PC-3 (cell line): Measurements from ENCODE around the gene GTSF1L. TPM values are rescaled to one million over a fixed set of nuclear protein-coding genes. Genes with fewer than 3 reads are reported as not detected.

ENCODE experiments used
- ATAC-seq: fragments of 200-7000 bp; cut with Tn5 transposase; 2 replicates; pipeline ENCODE4 v1.9.1; 2020; ENCODE audit warnings: mild to moderate bottlenecking, moderate library complexity
- BruUV-seq: library from RNA; stranded (reverse); fragments of 400-500 nt; replicated peaks from 2 replicates; lab custom pipeline; 2021; lab: Mats Ljungman, UMichigan
- CTCF ChIA-PET: fragments of 300-600 bp; sonication (Branson Sonifier 250); formaldehyde crosslinking; loops from one replicate; lab custom pipeline; 2022; ENCODE audit warnings: antibody characterized with exemption; lab: Charles Lee
- POLR2A ChIA-PET: fragments of 300-600 bp; sonication (Branson Sonifier 250); formaldehyde crosslinking; loops from one replicate; lab custom pipeline; 2022; ENCODE audit warnings: antibody characterized with exemption; ENCODE audit not compliant: unreplicated experiment; lab: Charles Lee
- DNase-seq: peaks from one replicate; pipeline ENCODE4 v3.0.0-alpha.2; 2015
- H2AFZ ChIP-seq: fragments of 300-600 bp; sonication (generic); 2 replicates; pipeline ENCODE4 v1.6.0; 2016; ENCODE audit warnings: antibody characterized with exemption, low read length
- H3F3A ChIP-seq: fragments of 300-600 bp; sonication (generic); one replicate; pipeline ENCODE4 v1.6.0; 2017; ENCODE audit warnings: antibody characterized with exemption, low read length, control low read depth, mild to moderate bottlenecking; ENCODE audit not compliant: unreplicated experiment
- H3K27ac ChIP-seq: fragments of 300-600 bp; sonication (generic); 2 replicates; pipeline ENCODE4 v1.5.1; 2016; ENCODE audit warnings: mild to moderate bottlenecking, low read length
- H3K27me3 ChIP-seq: fragments of 300-600 bp; sonication (generic); 2 replicates; pipeline ENCODE4 v1.6.1; 2016; ENCODE audit warnings: low read length, mixed read lengths
- H3K36me3 ChIP-seq: fragments of 300-600 bp; sonication (generic); 2 replicates; pipeline ENCODE4 v1.6.1; 2016; ENCODE audit warnings: low read depth, mixed run types, low read length, mixed read lengths
- H3K4me1 ChIP-seq: fragments of 300-600 bp; sonication (generic); 2 replicates; pipeline ENCODE4 v1.5.1; 2016; ENCODE audit warnings: low read length; ENCODE audit not compliant: insufficient read depth
- H3K4me2 ChIP-seq: fragments of 300-600 bp; sonication (generic); 2 replicates; pipeline ENCODE4 v1.6.0; 2016; ENCODE audit warnings: low read length
- H3K4me3 ChIP-seq: fragments of 300-600 bp; sonication (generic); 2 replicates; pipeline ENCODE4 v1.5.1; 2016; ENCODE audit warnings: mild to moderate bottlenecking, low read length, mixed read lengths
- H3K79me2 ChIP-seq: fragments of 300-600 bp; sonication (generic); 2 replicates; pipeline ENCODE4 v1.6.1; 2017; ENCODE audit warnings: low read length, mixed read lengths
- H3K9ac ChIP-seq: fragments of 300-600 bp; sonication (generic); 2 replicates; pipeline ENCODE4 v1.6.0; 2016; ENCODE audit warnings: mild to moderate bottlenecking, low read length
- H3K9me2 ChIP-seq: fragments of 300-600 bp; sonication (generic); replicated peaks from 2 replicates; pipeline ENCODE4 v1.6.1; 2016; ENCODE audit warnings: mixed run types, low read length, mixed read lengths
- H3K9me3 ChIP-seq: fragments of 300-600 bp; sonication (generic); 2 replicates; pipeline ENCODE4 v1.6.1; 2016; ENCODE audit warnings: low read length, mixed read lengths
- H4K20me1 ChIP-seq: fragments of 300-600 bp; sonication (generic); 2 replicates; pipeline ENCODE4 v1.6.1; 2016; ENCODE audit warnings: low read length, mixed read lengths
- EZH2 ChIP-seq: fragments of 300-600 bp; sonication (generic); IDR thresholded peaks from one replicate; pipeline ENCODE4 v1.6.1; 2017; ENCODE audit warnings: antibody characterized with exemption, mild to moderate bottlenecking, low read length; ENCODE audit not compliant: unreplicated experiment
- EZH2phosphoT487 ChIP-seq: fragments of 300-600 bp; sonication (generic); IDR thresholded peaks from 2 replicates; pipeline ENCODE4 v1.6.1; 2018; ENCODE audit warnings: mild to moderate bottlenecking, antibody characterized with exemption, low read length, borderline replicate concordance
- intact Hi-C: fragments of 100-400 bp; cut with micrococcal nuclease; formaldehyde crosslinking; loops from 2 replicates; pipeline ENCODE4 v1.9.0; 2023
- total RNA-seq: library from RNA; depleted of rRNA; stranded (reverse); fragments of >200 nt; gene quantifications from 2 replicates; pipeline ENCODE4 v1.2.3, GENCODE V29; 2014
- TF ChIP-seq, protein P1 (sequence below): fragments of 300-600 bp; sonication (generic); conservative IDR thresholded peaks from 2 replicates; pipeline ENCODE4 v1.5.1; 2017; ENCODE audit warnings: antibody characterized with exemption, low read depth, mild to moderate bottlenecking, low read length

Gene GTSF1L
- total RNA-seq, 1 experiment from 2014 or later: not detected

DNA sequence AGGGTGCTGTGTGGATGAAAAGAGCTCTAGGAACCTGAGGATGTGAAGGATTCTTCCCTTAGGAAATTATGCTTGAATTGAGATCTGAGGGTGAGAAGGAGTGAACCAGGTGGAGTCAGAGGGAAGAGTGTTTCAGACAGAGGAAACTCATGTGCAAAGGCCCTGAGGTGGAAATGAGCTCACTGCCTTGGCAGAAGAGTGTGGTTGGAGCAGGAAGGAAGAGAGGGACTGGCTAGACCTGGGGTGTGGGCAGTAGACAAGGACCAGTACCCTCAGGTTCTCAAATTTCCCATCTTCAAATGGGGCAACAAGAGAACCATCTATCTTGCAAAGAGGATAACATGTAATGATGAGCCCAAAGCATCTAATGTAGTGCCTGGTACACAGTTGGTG lies 24.0 kb upstream of the GTSF1L start:
- CTCF ChIA-PET: interaction anchor here (0.5 to 1.2 kb wide), 5 partner anchors 90 to 302 kb away, joined by 3 to 6 read pairs (median 3); no protein-coding TSS in a partner anchor
- Histone ChIP-seq H3K9me3 (no peaks in the 10 kb centered on the region), H3F3A (no peaks in the 10 kb centered on the region), H3K4me2 (peak overlapping the region; percentile 46), H3K9me2 (no peaks in the 10 kb centered on the region), H3K4me3 (no peak overlapping the region), H3K9ac (no peak overlapping the region), H3K36me3 (no peaks in the 10 kb centered on the region), H3K4me1 (peaks cover 32% of the 10 kb centered on the region), H3K79me2 (no peaks in the 10 kb centered on the region), H3K27ac (peak overlapping the region; percentile 18), H3K27me3 (no peaks in the 10 kb centered on the region), H2AFZ (no peak overlapping the region), H4K20me1 (no peaks in the 10 kb centered on the region)
- intact Hi-C loops: loop anchor here (1.0 to 10.0 kb wide), 2 partner anchors 94 to 194 kb away; no protein-coding TSS in a partner anchor
- no TSS peak for BruUV-seq
- ATAC-seq (no peak), DNase-seq (peak; percentile 17)
- TF ChIP-seq EZH2 (no peak), EZH2phosphoT487 (no peak)
- TF ChIP-seq, protein P1, sequence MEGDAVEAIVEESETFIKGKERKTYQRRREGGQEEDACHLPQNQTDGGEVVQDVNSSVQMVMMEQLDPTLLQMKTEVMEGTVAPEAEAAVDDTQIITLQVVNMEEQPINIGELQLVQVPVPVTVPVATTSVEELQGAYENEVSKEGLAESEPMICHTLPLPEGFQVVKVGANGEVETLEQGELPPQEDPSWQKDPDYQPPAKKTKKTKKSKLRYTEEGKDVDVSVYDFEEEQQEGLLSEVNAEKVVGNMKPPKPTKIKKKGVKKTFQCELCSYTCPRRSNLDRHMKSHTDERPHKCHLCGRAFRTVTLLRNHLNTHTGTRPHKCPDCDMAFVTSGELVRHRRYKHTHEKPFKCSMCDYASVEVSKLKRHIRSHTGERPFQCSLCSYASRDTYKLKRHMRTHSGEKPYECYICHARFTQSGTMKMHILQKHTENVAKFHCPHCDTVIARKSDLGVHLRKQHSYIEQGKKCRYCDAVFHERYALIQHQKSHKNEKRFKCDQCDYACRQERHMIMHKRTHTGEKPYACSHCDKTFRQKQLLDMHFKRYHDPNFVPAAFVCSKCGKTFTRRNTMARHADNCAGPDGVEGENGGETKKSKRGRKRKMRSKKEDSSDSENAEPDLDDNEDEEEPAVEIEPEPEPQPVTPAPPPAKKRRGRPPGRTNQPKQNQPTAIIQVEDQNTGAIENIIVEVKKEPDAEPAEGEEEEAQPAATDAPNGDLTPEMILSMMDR: no peak
- POLR2A ChIA-PET: no interaction called here

DNA sequence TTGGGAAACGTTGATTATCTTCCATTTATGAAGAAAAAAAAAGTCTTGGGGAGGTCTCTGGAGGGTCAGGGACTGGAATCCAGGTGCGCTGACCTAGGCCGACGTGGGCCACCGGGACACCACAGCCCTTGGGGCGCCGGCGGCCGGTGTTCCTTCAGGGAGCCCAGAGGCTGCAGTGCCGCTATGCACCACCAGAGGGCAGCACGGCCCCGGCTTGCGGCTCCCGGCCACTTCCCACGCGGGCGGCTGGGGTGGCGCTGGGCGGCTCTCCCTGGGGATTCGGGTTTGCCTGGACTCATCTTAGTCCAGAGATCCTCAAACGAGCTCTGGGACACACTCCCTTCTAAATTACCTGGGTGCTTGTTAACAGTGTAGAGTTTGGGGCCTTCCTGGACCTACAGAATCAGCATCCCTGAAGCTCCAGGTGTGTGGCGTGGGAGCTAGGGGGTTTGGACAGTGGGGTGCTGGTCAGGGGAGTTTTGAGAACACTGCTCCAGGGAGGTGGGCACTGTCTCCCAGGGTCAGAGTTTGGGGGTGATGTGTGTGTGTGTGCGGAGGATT lies 23.0 kb upstream of the GTSF1L start:
- ATAC-seq: peak; percentile 71
- Histone ChIP-seq H3K27ac (no peak overlapping the region), H3K4me2 (peak overlapping the region; percentile 24), H3K36me3 (no peaks in the 10 kb centered on the region), H3K9me2 (no peaks in the 10 kb centered on the region), H3K9ac (no peak overlapping the region), H3K4me3 (no peak overlapping the region), H3K4me1 (peaks cover 32% of the 10 kb centered on the region), H3K27me3 (no peaks in the 10 kb centered on the region), H3K79me2 (no peaks in the 10 kb centered on the region), H4K20me1 (no peaks in the 10 kb centered on the region), H3F3A (no peaks in the 10 kb centered on the region), H3K9me3 (no peaks in the 10 kb centered on the region), H2AFZ (peak overlapping the region; percentile 39)
- intact Hi-C loops: loop anchor here (1.0 to 10.0 kb wide), 2 partner anchors 195 to 330 kb away; no protein-coding TSS in a partner anchor
- CTCF ChIA-PET: interaction anchor here (0.6 to 1.2 kb wide), 6 partner anchors 95 to 579 kb away, joined by 3 to 5 read pairs (median 4); no protein-coding TSS in a partner anchor
- POLR2A ChIA-PET: no interaction called here
- peak; percentile 88 for DNase-seq
- BruUV-seq: no TSS peak
- TF ChIP-seq, protein P1: peak; percentile 99
- TF ChIP-seq EZH2phosphoT487: no peak

DNA sequence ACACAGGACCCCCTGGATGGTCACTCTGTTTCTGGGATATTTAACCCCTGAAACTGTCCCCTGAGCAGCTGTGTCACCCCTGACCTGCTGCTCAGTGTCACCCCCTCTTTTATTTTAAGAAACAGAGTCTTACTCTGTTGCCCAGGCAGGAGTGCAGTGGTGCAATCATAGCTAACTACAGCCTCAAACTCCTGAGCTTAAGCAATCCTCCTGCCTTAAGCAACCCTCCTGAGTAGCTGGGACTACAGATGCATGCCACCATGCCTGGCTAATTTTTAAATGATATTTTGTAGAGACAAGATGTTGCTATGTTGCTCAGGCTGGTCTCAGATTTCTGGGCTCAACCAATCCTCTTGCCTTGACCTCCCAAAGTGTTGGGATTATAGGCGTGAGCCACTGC lies 21.5 kb upstream of the GTSF1L start:
- H3K9me2 ChIP-seq: no peaks in the 10 kb centered on the region
- H3K9me3 ChIP-seq: no peaks in the 10 kb centered on the region
- intact Hi-C loops: no loop called here
- no peak overlapping the region for H3K4me3 ChIP-seq
- H4K20me1 ChIP-seq: no peaks in the 10 kb centered on the region
- H3K9ac ChIP-seq: no peak overlapping the region
- H3K36me3 ChIP-seq: no peaks in the 10 kb centered on the region
- H3F3A ChIP-seq: no peaks in the 10 kb centered on the region
- ChIA-PET POLR2A (interaction anchor here (0.7 kb wide), 1 partner anchor 177 kb away, joined by 4 read pairs; no protein-coding TSS in a partner anchor), CTCF (interaction anchor here (0.6 to 1.2 kb wide), 4 partner anchors 96 to 335 kb away, joined by 3 to 12 read pairs (median 4); no protein-coding TSS in a partner anchor)
- H3K4me1 ChIP-seq: peaks cover 32% of the 10 kb centered on the region
- H3K27me3 ChIP-seq: no peaks in the 10 kb centered on the region
- no peak for DNase-seq
- no peak overlapping the region for H3K4me2 ChIP-seq
- no peak overlapping the region for H3K27ac ChIP-seq
- TF ChIP-seq, protein P1: no peak
- TF ChIP-seq EZH2phosphoT487: no peak
- TF ChIP-seq EZH2: no peak
- ATAC-seq: no peak
- no peaks in the 10 kb centered on the region for H3K79me2 ChIP-seq
- no TSS peak for BruUV-seq
- no peak overlapping the region for H2AFZ ChIP-seq
